ENCODE results near the gene CD58.

The CD58 gene

DNA sequence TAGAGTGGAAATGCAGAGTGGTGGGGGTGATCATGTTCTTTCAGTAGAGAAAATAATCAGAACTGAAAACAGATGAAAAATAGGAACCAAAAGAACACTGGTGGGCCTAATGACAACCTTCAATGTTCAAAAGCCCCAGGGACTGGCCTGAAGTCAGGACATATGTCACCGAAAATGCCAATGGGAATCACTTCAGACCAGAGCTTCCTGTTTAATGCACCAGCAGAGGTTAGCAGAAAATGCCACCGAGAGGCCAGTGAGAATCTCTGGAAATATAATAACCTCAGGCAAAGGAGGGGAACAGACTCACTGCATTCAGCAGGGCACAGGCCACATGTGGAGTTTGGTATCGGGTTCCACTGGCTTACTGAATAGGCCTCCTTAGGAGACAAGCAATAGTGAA is 15.9 kb upstream of the CD58 start:
- no peak overlapping the region for H3K4me3 ChIP-seq (replicated peaks; ENCODE audit: low read depth, low read length)
- no peaks in the 10 kb centered on the region for H3K36me3 ChIP-seq (ENCODE audit: control insufficient read depth, insufficient read depth, low read length)
- H3K27me3 ChIP-seq (replicated peaks; ENCODE audit: control insufficient read depth, insufficient read depth, low read length): no peaks in the 10 kb centered on the region
- DNase-seq (ENCODE audit: extremely low read depth, insufficient read length): no peak
- TF ChIP-seq, protein P1, sequence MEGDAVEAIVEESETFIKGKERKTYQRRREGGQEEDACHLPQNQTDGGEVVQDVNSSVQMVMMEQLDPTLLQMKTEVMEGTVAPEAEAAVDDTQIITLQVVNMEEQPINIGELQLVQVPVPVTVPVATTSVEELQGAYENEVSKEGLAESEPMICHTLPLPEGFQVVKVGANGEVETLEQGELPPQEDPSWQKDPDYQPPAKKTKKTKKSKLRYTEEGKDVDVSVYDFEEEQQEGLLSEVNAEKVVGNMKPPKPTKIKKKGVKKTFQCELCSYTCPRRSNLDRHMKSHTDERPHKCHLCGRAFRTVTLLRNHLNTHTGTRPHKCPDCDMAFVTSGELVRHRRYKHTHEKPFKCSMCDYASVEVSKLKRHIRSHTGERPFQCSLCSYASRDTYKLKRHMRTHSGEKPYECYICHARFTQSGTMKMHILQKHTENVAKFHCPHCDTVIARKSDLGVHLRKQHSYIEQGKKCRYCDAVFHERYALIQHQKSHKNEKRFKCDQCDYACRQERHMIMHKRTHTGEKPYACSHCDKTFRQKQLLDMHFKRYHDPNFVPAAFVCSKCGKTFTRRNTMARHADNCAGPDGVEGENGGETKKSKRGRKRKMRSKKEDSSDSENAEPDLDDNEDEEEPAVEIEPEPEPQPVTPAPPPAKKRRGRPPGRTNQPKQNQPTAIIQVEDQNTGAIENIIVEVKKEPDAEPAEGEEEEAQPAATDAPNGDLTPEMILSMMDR (IDR thresholded peaks at IDR 0.05; ENCODE audit: insufficient read depth, low read length, poor library complexity, severe bottlenecking): no peak

DNA sequence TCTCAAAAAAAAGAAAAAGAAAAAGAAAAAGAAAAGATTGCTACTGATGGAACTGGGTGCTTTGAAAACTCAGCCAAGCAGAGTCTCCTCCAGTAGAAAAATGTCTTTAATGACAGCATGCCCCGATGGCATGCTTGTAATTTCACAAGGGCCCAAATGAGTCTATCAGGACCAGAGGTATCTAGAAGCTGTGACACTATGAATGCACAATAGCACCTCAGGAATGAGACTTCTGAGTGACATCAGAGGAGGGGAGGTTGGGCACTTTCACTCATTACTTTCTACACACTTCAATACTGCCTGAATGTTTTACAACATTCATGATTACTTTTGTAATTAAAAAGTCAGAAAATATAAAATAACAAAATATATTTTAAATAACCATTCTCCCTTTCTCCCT is 15.1 kb upstream of the CD58 start:
- Histone ChIP-seq H3K27me3 (replicated peaks; ENCODE audit: control insufficient read depth, insufficient read depth, low read length) (no peaks in the 10 kb centered on the region), H3K36me3 (ENCODE audit: control insufficient read depth, insufficient read depth, low read length) (no peaks in the 10 kb centered on the region), H3K4me3 (replicated peaks; ENCODE audit: low read depth, low read length) (no peak overlapping the region)
- TF ChIP-seq, protein P1 (IDR thresholded peaks at IDR 0.05; ENCODE audit: insufficient read depth, low read length, poor library complexity, severe bottlenecking): no peak
- DNase-seq (ENCODE audit: extremely low read depth, insufficient read length): no peak

DNA sequence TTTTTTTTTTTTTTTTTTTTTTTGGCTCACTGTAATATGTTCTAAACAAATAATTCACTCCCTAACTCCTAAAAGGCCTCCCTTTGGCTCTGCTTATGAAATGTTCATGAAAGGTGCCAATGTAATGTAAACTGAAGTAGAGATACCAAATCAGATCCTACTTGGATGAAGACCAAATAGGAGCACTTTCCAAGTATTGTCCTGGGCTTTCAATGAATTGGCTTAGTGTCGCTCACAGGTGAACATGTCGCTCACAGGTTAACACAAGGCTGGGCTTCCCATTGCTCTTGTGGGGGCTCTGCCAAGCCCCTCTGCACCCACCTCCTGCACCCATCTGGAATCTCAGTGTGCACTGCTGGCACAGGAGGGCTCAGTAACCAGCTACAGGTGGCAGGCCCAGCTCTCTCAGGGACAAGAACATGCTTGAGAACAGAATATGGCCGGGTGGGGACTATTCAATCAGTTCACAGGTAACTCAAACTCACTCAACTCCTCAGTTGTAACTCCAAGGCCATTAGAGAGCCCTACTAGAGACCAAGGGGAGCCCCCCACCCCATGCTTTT is 10.6 kb upstream of the CD58 start:
- DNase-seq (ENCODE audit: extremely low read depth, insufficient read length): no peak
- no peak overlapping the region for H3K4me3 ChIP-seq (replicated peaks; ENCODE audit: low read depth, low read length)
- no peaks in the 10 kb centered on the region for H3K36me3 ChIP-seq (ENCODE audit: control insufficient read depth, insufficient read depth, low read length)
- TF ChIP-seq, protein P1 (IDR thresholded peaks at IDR 0.05; ENCODE audit: insufficient read depth, low read length, poor library complexity, severe bottlenecking): no peak
- H3K27me3 ChIP-seq (replicated peaks; ENCODE audit: control insufficient read depth, insufficient read depth, low read length): no peaks in the 10 kb centered on the region

DNA sequence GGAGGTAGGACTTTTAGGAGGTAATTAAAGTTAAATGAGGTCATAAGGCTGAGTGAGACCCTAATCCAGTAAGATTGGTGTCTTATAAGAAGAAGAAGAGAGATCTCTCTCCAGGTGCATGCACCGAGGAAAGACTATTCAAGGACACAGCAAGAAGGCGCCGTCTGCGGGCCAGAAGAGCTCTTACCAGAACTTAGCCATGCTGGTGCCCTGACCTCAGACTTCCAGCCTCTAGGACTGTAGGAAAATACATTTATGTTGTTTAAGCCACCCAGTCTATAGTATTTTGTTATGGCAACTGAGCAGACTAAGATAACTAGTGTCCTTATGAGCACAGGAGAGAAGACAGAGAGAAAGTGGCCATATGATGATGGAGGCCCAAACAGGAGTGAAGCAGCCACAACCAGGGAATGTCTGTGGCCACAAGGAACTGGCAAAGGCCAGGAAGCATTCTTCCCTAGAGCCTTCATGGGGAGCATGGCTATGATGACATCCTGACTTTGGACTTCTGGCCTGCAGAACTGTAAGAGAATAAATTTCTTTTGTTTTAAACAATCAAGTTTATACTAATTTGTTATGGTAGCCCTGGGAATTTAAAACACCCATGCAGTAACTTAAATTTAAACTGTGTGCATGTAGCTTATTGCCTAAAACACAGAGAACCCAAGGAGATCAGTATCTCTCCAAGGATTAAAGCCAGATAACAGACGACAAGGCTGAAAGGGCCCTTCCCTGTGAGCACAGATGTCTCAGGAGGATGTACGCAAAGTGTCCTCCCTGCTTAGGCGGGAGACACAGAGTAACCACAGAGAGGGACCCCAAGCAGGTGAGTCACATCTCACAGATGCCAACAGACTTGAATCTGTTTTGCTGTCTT is 9.9 kb upstream of the CD58 start:
- TF ChIP-seq, protein P1 (IDR thresholded peaks at IDR 0.05; ENCODE audit: insufficient read depth, low read length, poor library complexity, severe bottlenecking): no peak
- Histone ChIP-seq H3K36me3 (ENCODE audit: control insufficient read depth, insufficient read depth, low read length) (no peaks in the 10 kb centered on the region), H3K27me3 (replicated peaks; ENCODE audit: control insufficient read depth, insufficient read depth, low read length) (no peaks in the 10 kb centered on the region), H3K4me3 (replicated peaks; ENCODE audit: low read depth, low read length) (no peak overlapping the region)
- DNase-seq (ENCODE audit: extremely low read depth, insufficient read length): no peak

DNA sequence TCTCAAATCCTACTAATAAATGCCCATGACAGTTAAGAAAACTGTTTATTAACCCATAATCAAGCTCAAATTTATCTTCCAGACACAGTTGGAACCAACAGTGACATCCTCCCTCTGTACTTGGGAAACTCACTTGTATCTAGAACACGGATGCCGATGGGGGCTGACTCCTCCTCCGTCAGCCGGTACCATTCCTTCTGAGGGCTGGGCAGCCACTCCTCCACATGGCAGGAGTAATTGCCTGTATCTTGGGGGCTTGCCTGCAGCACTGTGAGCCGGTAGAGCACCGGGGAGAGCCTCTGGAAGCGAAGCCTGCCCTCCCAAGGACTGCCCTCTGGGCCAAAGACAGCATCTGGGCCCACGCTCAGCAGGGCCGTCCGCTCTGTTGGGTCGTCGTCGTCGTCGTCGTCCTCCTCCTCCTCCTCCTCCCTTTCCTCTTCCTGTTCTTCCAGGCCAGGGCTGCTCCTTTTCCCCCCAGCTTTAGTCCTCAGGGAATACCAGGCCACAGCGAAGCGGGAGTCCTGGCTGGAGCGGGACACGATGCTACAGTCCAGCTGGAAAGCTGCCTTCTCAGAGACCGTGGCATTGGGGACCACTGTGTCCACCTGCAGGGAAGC is 8.5 kb upstream of the CD58 start:
- DNase-seq (ENCODE audit: extremely low read depth, insufficient read length): no peak
- no peak overlapping the region for H3K4me3 ChIP-seq (replicated peaks; ENCODE audit: low read depth, low read length)
- H3K27me3 ChIP-seq (replicated peaks; ENCODE audit: control insufficient read depth, insufficient read depth, low read length): no peaks in the 10 kb centered on the region
- H3K36me3 ChIP-seq (ENCODE audit: control insufficient read depth, insufficient read depth, low read length): no peaks in the 10 kb centered on the region
- TF ChIP-seq, protein P1 (IDR thresholded peaks at IDR 0.05; ENCODE audit: insufficient read depth, low read length, poor library complexity, severe bottlenecking): no peak
